ENCODE data around the gene RAB8A. TPM values are rescaled to one million over a fixed set of nuclear protein-coding genes. Genes with fewer than 3 reads are reported as not detected.

The RAB8A gene
- 100 to 1,000 TPM in 1 of 4 donors, 10 to 100 TPM in 3; 22.3 to 102 (median 67.9) TPM for total RNA-seq

GRCh38 chr19:16111160-16111908 lies at the start of gene RAB8A:
Gene RAB8A (plus strand): TSS chr19:16111889. CDS start chr19:16111902, 13 bp downstream.
- Histone ChIP-seq H3K27ac (peak within 1 kb of the TSS; percentile 93 to 97 (median 96)), H3K9me3 (no peaks in the 10 kb centered on the region), H3K27me3 (no peaks in the 10 kb centered on the region), H3K4me3 (peak within 1 kb of the TSS; percentile 80 to 98 (median 93)), H3K36me3 (no peaks in the 10 kb centered on the region), H3K4me1 (peaks cover 34 to 49% (median 43%) of the 10 kb centered on the region in 4 donors)
- TF ChIP-seq POLR2AphosphoS5 (IDR thresholded peaks at IDR 0.05) (peak; percentile 50 to 89 (median 83)), POLR2A (IDR thresholded peaks at IDR 0.05) (no peak)
- TF ChIP-seq, protein P1, sequence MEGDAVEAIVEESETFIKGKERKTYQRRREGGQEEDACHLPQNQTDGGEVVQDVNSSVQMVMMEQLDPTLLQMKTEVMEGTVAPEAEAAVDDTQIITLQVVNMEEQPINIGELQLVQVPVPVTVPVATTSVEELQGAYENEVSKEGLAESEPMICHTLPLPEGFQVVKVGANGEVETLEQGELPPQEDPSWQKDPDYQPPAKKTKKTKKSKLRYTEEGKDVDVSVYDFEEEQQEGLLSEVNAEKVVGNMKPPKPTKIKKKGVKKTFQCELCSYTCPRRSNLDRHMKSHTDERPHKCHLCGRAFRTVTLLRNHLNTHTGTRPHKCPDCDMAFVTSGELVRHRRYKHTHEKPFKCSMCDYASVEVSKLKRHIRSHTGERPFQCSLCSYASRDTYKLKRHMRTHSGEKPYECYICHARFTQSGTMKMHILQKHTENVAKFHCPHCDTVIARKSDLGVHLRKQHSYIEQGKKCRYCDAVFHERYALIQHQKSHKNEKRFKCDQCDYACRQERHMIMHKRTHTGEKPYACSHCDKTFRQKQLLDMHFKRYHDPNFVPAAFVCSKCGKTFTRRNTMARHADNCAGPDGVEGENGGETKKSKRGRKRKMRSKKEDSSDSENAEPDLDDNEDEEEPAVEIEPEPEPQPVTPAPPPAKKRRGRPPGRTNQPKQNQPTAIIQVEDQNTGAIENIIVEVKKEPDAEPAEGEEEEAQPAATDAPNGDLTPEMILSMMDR (IDR thresholded peaks at IDR 0.05), result peak; percentile 82 to 100 (median 95)
- DNase-seq, result peak; percentile 99
- WGBS, 2 donors (ENCODE audit: low coverage in 1 of 2), result 1% methylated on average over 72 of the region's 81 CpGs; no CpG with 5 or more reads in 1 of the 2 donors
- in situ Hi-C loops (cut with MboI; ENCODE audit: low pct_ligation_motif_present in 1 of 4, low pct_unique_long_range_greater_than_20kb in 1 of 4, low sequenced_read_pairs in 3 of 4), result no loop called here
- intact Hi-C loops (cut with DNase I; ENCODE audit: low total_unique reads), result no loop called here

DNA sequence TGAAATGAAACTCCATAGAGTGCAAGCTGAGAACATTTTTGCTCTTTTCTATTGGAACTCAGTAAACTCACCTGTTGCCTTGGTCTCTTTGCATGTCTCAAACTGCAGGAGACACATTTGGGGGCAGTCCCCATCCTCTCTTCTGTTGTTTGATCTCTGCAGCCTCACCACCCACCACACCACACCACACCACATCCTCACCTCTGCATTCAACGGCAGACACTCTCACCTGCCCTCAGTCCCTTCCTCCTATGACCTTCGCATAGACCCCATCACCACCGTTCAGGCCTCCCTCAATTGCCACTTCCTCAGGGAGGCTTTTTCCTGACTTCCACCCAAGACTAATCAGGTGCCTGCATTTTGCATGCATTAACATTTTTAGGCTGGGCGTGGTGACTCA lies 49.7 kb upstream of the RAB8A start:
- H3K4me1 ChIP-seq, result peaks cover 5 to 15% (median 6%) of the 10 kb centered on the region in 4 donors
- H3K4me3 ChIP-seq, result no peak overlapping the region
- in situ Hi-C loops (cut with MboI; ENCODE audit: low pct_ligation_motif_present in 1 of 4, low pct_unique_long_range_greater_than_20kb in 1 of 4, low sequenced_read_pairs in 3 of 4) (no loop called here), intact Hi-C loops (cut with DNase I; ENCODE audit: low total_unique reads) (no loop called here)
- no peaks in the 10 kb centered on the region for H3K36me3 ChIP-seq
- H3K27me3 ChIP-seq, result no peaks in the 10 kb centered on the region
- no peak for TF ChIP-seq EP300 (IDR thresholded peaks at IDR 0.05; ENCODE audit: low read depth)
- no peak for TF ChIP-seq POLR2AphosphoS5 (IDR thresholded peaks at IDR 0.05)
- TF ChIP-seq, protein P1 (IDR thresholded peaks at IDR 0.05), result no peak
- WGBS, 2 donors (ENCODE audit: low coverage in 1 of 2), result 66% methylated on average over 4 of the region's 4 CpGs; no CpG with 5 or more reads in 1 of the 2 donors
- no peak for DNase-seq
- no peaks in the 10 kb centered on the region for H3K9me3 ChIP-seq
- H3K27ac ChIP-seq, result no peak overlapping the region

- Histone ChIP-seq H3K4me3 (no peak overlapping the region), H3K36me3 (no peaks in the 10 kb centered on the region), H3K27me3 (no peaks in the 10 kb centered on the region), H3K27ac (no peak overlapping the region), H3K9me3 (no peaks in the 10 kb centered on the region), H3K4me1 (peaks cover 8 to 23% (median 11%) of the 10 kb centered on the region in 4 donors)
- no peak for TF ChIP-seq POLR2A (IDR thresholded peaks at IDR 0.05)
- TF ChIP-seq, protein P1 (IDR thresholded peaks at IDR 0.05), result peak; percentile 78 to 94 (median 88)
- peak; percentile 78 for DNase-seq
- in situ Hi-C loops (cut with MboI; ENCODE audit: low pct_ligation_motif_present in 1 of 4, low pct_unique_long_range_greater_than_20kb in 1 of 4, low sequenced_read_pairs in 3 of 4), result no loop called here
- intact Hi-C loops (cut with DNase I; ENCODE audit: low total_unique reads), result no loop called here
- 69% methylated on average over 2 of the region's 2 CpGs; no CpG with 5 or more reads in 1 of the 2 donors for WGBS, 2 donors (ENCODE audit: low coverage in 1 of 2)
These were observed 48.9 kb upstream of the RAB8A start for GRCh38 chr19:16062789-16063188.

DNA sequence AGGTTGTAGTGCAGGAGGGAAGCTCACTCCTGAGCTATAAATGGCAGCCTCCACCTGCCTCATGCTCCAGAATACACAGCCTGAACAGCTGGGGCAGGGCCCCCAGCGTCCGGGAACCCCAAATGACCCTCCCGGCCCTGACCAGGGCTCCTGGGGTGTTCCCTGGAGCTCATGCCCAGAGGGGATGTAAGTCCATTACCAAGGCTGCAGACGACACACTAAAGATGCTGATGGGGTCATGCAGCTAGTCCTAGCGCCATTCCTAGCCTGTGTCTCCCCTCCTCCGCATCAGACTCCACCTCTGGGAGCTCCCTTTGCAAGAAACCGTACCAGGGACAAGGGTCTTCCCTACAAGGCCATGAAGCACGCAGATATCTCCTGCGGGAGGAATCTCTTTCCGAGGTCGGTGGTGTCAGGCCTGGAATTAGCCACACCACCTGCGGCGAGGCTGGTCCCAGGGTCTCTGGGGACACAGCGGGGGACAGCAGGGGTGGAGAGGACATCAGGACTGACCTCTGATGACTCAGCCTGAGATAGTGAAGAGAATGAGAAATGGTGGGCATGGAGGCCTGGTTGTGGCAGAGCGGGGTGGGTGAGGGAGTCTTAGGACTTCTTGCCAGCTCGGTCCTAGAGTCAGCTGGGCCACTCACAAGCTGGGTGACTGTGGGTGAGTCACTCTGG lies 47.3 kb upstream of the RAB8A start:
- intact Hi-C loops (cut with DNase I; ENCODE audit: low total_unique reads) (no loop called here), in situ Hi-C loops (cut with MboI; ENCODE audit: low pct_ligation_motif_present in 1 of 4, low pct_unique_long_range_greater_than_20kb in 1 of 4, low sequenced_read_pairs in 3 of 4) (no loop called here)
- WGBS, 2 donors (ENCODE audit: low coverage in 1 of 2), result 93% methylated on average over 16 of the region's 16 CpGs; no CpG with 5 or more reads in 1 of the 2 donors
- Histone ChIP-seq H3K4me3 (no peak overlapping the region), H3K36me3 (no peaks in the 10 kb centered on the region), H3K9me3 (no peaks in the 10 kb centered on the region), H3K27me3 (no peaks in the 10 kb centered on the region), H3K27ac (peak overlapping the region; percentile 18 to 100 (median 63)), H3K4me1 (peaks cover 8 to 23% (median 11%) of the 10 kb centered on the region in 4 donors)
- peak; percentile 6 for DNase-seq
- TF ChIP-seq EP300 (IDR thresholded peaks at IDR 0.05; ENCODE audit: low read depth) (no peak), POLR2A (IDR thresholded peaks at IDR 0.05) (no peak), POLR2AphosphoS5 (IDR thresholded peaks at IDR 0.05) (no peak)
- TF ChIP-seq, protein P1 (IDR thresholded peaks at IDR 0.05), result no peak
